IPS-18c (cell line): ENCODE results near the gene FAM118B.

Source experiments
- H3K4me3 ChIP-seq: 2 replicates; pipeline ENCODE4 v1.7.0; 2013; ENCODE audit warnings: low read depth, mild to moderate bottlenecking, low read length, moderate library complexity; ENCODE audit not compliant: insufficient read depth
- H3K9me3 ChIP-seq: one replicate; pipeline ENCODE4 v1.6.1; 2013; ENCODE audit warnings: mild to moderate bottlenecking, low read length, moderate library complexity; ENCODE audit not compliant: control insufficient read depth, insufficient read depth

The FAM118B gene

GRCh38 chr11:126182787-126183445 lies 28.7 kb upstream of the FAM118B start:
- Histone ChIP-seq H3K4me3 (no peak overlapping the region), H3K9me3 (peaks cover 2% of the 10 kb centered on the region)

GRCh38 chr11:126185259-126186024 lies 26.1 kb upstream of the FAM118B start:
- Histone ChIP-seq H3K9me3 (peaks cover 2% of the 10 kb centered on the region), H3K4me3 (no peak overlapping the region)

- peaks cover 2% of the 10 kb centered on the region for H3K9me3 ChIP-seq
- no peak overlapping the region for H3K4me3 ChIP-seq
These were observed 25.4 kb upstream of the FAM118B start for GRCh38 chr11:126186025-126186698.

- Histone ChIP-seq H3K4me3 (no peak overlapping the region), H3K9me3 (peaks cover 2% of the 10 kb centered on the region)
These were observed 24.7 kb upstream of the FAM118B start for GRCh38 chr11:126186708-126187529.

- H3K9me3 ChIP-seq, result peaks cover 2% of the 10 kb centered on the region
- no peak overlapping the region for H3K4me3 ChIP-seq
These were observed 23.1 kb upstream of the FAM118B start for GRCh38 chr11:126188332-126189108.

GRCh38 chr11:126189109-126189929 lies 22.3 kb upstream of the FAM118B start:
- Histone ChIP-seq H3K4me3 (no peak overlapping the region), H3K9me3 (peaks cover 2% of the 10 kb centered on the region)

GRCh38 chr11:126190792-126191191 lies 20.8 kb upstream of the FAM118B start:
- Histone ChIP-seq H3K4me3 (no peak overlapping the region), H3K9me3 (peaks cover 2% of the 10 kb centered on the region)

- Histone ChIP-seq H3K9me3 (peaks cover 2% of the 10 kb centered on the region), H3K4me3 (no peak overlapping the region)
These were observed 20.1 kb upstream of the FAM118B start for GRCh38 chr11:126191379-126192073.

GRCh38 chr11:126192361-126192760 lies 19.2 kb upstream of the FAM118B start:
- H3K9me3 ChIP-seq, result no peaks in the 10 kb centered on the region

GRCh38 chr11:126193038-126193478 lies 18.5 kb upstream of the FAM118B start:
- Histone ChIP-seq H3K4me3 (no peak overlapping the region), H3K9me3 (no peaks in the 10 kb centered on the region)

More at GRCh38 chr11:126192361-126192760, 19.2 kb upstream of the FAM118B start:
- no peak overlapping the region for H3K4me3 ChIP-seq

- Histone ChIP-seq H3K9me3 (no peaks in the 10 kb centered on the region), H3K4me3 (no peak overlapping the region)
These were observed 17.4 kb upstream of the FAM118B start for GRCh38 chr11:126194121-126194543.

GRCh38 chr11:126195119-126195518 lies 16.5 kb upstream of the FAM118B start:
- no peak overlapping the region for H3K4me3 ChIP-seq
- no peaks in the 10 kb centered on the region for H3K9me3 ChIP-seq

GRCh38 chr11:126197277-126197939 lies 14.2 kb upstream of the FAM118B start:
- Histone ChIP-seq H3K9me3 (no peaks in the 10 kb centered on the region), H3K4me3 (no peak overlapping the region)

GRCh38 chr11:126198648-126199047 lies 12.9 kb upstream of the FAM118B start:
- no peaks in the 10 kb centered on the region for H3K9me3 ChIP-seq
- no peak overlapping the region for H3K4me3 ChIP-seq
